ENCODE measurements around the gene OCRL.

OCRL gene

DNA sequence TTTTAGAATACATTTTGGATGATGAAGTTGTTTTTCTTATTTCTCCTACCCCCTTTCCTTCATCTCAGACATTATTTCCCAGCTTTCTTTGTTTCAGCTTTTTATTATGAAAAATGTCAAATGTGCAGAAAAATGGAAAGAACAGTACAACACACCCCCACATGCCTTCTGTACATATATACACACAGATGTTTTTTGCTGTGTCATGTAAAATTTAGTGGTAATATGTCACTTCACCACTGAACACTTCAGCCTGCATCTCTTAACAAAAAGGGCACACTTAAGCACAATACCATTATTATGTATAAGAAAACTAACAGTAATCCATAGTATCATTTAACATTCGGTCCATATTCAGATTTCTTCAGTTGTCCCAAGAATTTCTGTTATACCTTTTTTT is 37.8 kb downstream of the OCRL start:
- TF ChIP-seq, protein P1, sequence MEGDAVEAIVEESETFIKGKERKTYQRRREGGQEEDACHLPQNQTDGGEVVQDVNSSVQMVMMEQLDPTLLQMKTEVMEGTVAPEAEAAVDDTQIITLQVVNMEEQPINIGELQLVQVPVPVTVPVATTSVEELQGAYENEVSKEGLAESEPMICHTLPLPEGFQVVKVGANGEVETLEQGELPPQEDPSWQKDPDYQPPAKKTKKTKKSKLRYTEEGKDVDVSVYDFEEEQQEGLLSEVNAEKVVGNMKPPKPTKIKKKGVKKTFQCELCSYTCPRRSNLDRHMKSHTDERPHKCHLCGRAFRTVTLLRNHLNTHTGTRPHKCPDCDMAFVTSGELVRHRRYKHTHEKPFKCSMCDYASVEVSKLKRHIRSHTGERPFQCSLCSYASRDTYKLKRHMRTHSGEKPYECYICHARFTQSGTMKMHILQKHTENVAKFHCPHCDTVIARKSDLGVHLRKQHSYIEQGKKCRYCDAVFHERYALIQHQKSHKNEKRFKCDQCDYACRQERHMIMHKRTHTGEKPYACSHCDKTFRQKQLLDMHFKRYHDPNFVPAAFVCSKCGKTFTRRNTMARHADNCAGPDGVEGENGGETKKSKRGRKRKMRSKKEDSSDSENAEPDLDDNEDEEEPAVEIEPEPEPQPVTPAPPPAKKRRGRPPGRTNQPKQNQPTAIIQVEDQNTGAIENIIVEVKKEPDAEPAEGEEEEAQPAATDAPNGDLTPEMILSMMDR (IDR thresholded peaks at IDR 0.05; ENCODE audit: unreplicated experiment in 3 of 3), result no peak
- H3K27me3 Mint-ChIP-seq (ENCODE audit: low read depth), result no peaks in the 10 kb centered on the region
- peaks cover 80% of the 10 kb centered on the region for H3K36me3 Mint-ChIP-seq (ENCODE audit: low read depth)
- no peak overlapping the region for H3K4me3 Mint-ChIP-seq
- H3K9me3 Mint-ChIP-seq, result no peaks in the 10 kb centered on the region
- peaks cover 25% of the 10 kb centered on the region for H3K4me1 Mint-ChIP-seq
- peak overlapping the region; percentile 60 to 90 (median 76) for H3K27ac Mint-ChIP-seq

DNA sequence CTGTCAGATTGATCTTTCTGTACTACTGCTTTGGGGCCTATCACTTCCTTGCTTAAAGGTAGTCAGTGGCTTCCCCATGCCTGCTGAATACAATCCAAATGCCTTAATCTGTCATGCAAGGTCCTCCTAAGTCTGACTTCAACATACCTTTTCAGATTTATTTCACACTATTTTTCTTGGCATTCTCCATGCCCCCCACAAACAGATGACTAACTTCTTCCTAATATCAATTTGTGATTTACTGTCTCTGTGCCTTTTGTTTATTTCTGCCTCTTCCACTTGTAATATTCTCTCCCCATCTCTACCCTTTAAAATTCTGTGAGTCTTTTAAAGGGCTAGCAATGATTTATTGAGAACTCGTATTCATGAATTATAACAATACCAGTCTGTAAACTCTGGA is 41.8 kb downstream of the OCRL start:
- H3K4me1 Mint-ChIP-seq, result peaks cover 31% of the 10 kb centered on the region
- peaks cover 68% of the 10 kb centered on the region for H3K36me3 Mint-ChIP-seq (ENCODE audit: low read depth)
- H3K27ac Mint-ChIP-seq, result peak overlapping the region in 2 of 3 experiments; percentile 29 to 47
- no peak overlapping the region for H3K4me3 Mint-ChIP-seq
- TF ChIP-seq, protein P1 (IDR thresholded peaks at IDR 0.05; ENCODE audit: unreplicated experiment in 3 of 3), result no peak
- H3K27me3 Mint-ChIP-seq (ENCODE audit: low read depth), result no peaks in the 10 kb centered on the region
- H3K9me3 Mint-ChIP-seq, result no peaks in the 10 kb centered on the region

DNA sequence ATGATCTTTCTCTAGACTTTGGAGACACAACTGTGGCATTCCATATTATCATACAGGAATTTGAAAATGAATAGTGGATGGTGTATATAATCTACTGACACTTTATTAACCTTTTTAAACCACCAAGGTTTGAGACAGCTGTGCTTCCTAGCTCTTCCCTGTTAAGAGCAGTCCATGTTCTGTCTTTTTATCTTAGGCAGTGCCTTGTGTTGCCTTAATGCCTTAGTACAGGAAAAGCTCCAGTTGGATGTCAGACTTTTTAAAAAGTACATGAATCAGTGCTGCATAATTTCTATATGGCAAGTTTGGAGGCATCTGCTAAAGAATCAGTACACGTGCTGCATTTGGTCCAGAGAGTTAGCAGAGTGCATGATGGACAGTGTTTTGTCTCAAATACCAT is 45.1 kb downstream of the OCRL start:
- Mint-ChIP-seq H3K9me3 (no peaks in the 10 kb centered on the region), H3K27me3 (ENCODE audit: low read depth) (no peaks in the 10 kb centered on the region), H3K27ac (peak overlapping the region in 2 of 3 experiments; percentile 2 to 32), H3K4me3 (no peak overlapping the region), H3K4me1 (peaks cover 34% of the 10 kb centered on the region), H3K36me3 (ENCODE audit: low read depth) (peaks cover 77% of the 10 kb centered on the region)
- TF ChIP-seq, protein P1 (IDR thresholded peaks at IDR 0.05; ENCODE audit: unreplicated experiment in 3 of 3), result no peak

DNA sequence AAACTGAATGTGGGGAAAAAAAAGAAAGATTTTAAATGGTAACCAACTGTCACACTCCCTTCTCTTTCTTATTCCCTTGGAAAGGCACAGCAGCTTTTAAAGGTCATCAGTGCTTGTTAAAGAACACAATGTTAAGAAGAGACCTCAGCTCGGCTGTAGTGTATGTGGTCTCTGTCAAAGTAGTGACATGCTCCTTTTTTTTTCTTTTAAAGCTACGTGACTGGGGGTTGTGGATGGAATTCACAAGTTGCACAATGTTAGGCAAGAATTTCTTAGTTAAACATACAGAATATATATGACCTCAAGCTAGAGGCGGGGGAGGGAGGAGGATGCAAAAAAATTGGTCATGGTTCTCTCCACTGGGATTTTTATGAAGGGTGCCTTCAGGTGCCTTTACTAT is 45.6 kb downstream of the OCRL start:
- Mint-ChIP-seq H3K9me3 (no peaks in the 10 kb centered on the region), H3K27me3 (ENCODE audit: low read depth) (no peaks in the 10 kb centered on the region), H3K4me1 (peaks cover 34% of the 10 kb centered on the region), H3K27ac (peak overlapping the region in 1 of 3 experiments; percentile 32), H3K36me3 (ENCODE audit: low read depth) (peaks cover 78% of the 10 kb centered on the region), H3K4me3 (no peak overlapping the region)
- TF ChIP-seq, protein P1 (IDR thresholded peaks at IDR 0.05; ENCODE audit: unreplicated experiment in 3 of 3), result no peak

DNA sequence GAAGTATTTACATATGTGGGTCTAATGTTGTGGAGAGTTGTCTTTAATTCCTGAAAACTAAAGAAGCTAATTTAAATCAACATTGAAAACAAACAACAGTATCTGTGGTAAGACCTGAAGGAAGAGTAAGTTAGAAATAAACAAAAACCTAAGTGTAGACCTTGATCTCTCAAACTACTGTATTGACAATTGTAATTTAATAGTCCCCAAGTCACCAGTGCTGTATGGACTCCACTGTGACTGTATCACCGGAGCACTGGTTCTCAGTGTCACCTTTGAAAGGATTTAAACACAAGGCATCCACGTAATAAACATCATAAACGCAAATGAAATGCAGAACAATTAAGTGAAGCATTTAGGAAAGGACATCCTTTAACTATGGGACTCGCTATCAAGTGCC is 46.4 kb downstream of the OCRL start:
- Mint-ChIP-seq H3K4me1 (peaks cover 34% of the 10 kb centered on the region), H3K9me3 (no peaks in the 10 kb centered on the region), H3K4me3 (no peak overlapping the region), H3K27ac (no peak overlapping the region), H3K27me3 (ENCODE audit: low read depth) (no peaks in the 10 kb centered on the region), H3K36me3 (ENCODE audit: low read depth) (peaks cover 81% of the 10 kb centered on the region)
- TF ChIP-seq, protein P1 (IDR thresholded peaks at IDR 0.05; ENCODE audit: unreplicated experiment in 3 of 3), result no peak

DNA sequence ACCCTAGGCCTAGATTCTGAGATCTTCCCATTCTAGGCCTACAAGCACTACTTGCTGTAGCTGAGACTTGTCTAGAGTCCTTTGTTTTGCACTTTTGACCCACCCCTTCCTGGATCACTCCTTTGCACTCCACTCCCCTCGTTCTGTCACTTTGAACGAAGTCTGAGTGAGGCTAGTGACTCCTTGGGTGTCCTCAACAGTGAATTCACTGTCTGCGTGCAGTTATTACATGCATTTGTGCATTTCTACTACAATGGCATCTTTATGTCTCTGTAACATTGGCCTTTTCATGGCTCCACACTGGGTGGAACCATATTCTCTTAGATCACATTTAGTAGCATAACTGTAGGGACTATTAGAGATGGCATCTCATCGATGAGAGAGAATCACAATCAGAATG is 50.5 kb downstream of the OCRL start:
- Mint-ChIP-seq H3K9me3 (no peaks in the 10 kb centered on the region), H3K4me1 (peaks cover 27% of the 10 kb centered on the region), H3K4me3 (no peak overlapping the region), H3K27ac (no peak overlapping the region), H3K36me3 (ENCODE audit: low read depth) (peaks cover 65% of the 10 kb centered on the region), H3K27me3 (ENCODE audit: low read depth) (no peaks in the 10 kb centered on the region)
- TF ChIP-seq, protein P1 (IDR thresholded peaks at IDR 0.05; ENCODE audit: unreplicated experiment in 3 of 3), result no peak

Measured in nephron (organoid).